HCT116 (cell line): ENCODE results near the gene GALNT18.

ENCODE experiments used
- EGR1 ChIP-seq: IDR thresholded peaks from 2 replicates; pipeline ENCODE4 v1.6.1; 2012; ENCODE audit warnings: low read depth
- ZFX ChIP-seq: fragments of 450-650 bp; IDR thresholded peaks from 2 replicates; pipeline ENCODE4 v1.6.1; 2017

- no peak for TF ChIP-seq EGR1
- TF ChIP-seq ZFX = no peak
These were observed 175.2 kb downstream of the GALNT18 start for GRCh38 chr11:11446564-11446963.
